GM19043 (cell line): ENCODE results near the gene DCTN5.
"Not testable (repeated sequence)": the region's sequence is repeated elsewhere in the genome, so short reads cannot be mapped to it uniquely, and the experiment has no call there.

Experiments
- ATAC-seq: cut with Tn5 transposase; IDR thresholded peaks from one replicate; pipeline ENCODE4 v1.9.1; 2021; ENCODE audit warnings: low read depth; ENCODE audit not compliant: unreplicated experiment

DCTN5 gene

DNA sequence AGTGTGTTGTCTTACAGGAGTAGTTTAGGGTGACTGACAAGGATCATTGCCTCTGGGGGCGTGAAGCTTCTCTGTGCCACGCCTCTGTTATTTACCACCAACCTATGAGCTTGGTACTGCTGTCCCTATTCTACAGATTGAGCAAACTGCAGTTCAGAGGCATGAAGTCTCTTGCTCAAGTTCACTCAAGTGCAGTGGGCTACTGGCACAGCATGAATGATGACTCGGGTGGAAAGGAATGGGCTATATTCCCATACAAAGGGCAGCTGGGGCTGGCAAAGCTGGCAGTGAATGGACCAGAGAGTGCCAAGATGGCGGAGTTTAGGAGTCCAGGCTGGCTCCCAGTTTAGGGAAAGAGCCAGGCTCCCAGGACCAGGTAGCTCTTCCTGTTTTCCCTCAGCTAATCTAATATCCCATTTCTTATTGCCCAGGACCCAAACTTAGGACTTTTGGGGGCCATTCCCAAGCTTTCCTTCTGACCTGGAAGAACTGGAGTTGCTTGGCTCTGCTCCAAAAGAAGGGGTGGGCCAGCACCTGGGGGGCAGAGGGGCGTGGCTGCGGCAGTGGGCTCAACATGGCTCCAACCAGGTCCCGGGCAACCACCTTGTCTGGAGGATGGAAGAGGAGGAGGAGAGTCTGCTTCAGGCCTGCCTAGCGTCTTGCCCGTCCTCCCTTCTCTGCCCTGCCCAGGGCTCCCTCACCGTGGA lies 50.4 kb downstream of the DCTN5 start:
- ATAC-seq: no peak

- ATAC-seq: no peak
Measured at GRCh38 chr16:23692190-23692837, 51.0 kb downstream of the DCTN5 start.

DNA sequence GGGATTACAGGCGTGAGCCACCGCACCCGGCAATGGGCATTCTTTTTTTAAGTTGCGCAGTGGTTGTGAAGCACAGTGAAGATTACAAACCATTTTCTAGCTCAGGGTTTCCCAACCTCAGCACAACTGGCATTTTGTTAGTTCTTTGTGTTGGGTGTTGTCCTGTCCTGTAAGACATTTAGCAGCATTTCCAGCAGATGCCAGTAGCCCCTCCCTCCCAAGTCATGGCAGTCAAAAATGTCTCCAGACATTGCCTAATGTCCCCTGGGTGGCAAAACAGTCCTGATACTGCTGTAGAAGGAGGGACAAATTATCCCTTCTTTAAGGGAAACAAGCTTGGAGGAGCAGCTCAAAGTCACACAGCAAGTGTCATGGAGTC lies 53.0 kb downstream of the DCTN5 start:
- no peak for ATAC-seq

GRCh38 chr16:23694644-23695373 lies 53.5 kb downstream of the DCTN5 start:
- no peak for ATAC-seq

DNA sequence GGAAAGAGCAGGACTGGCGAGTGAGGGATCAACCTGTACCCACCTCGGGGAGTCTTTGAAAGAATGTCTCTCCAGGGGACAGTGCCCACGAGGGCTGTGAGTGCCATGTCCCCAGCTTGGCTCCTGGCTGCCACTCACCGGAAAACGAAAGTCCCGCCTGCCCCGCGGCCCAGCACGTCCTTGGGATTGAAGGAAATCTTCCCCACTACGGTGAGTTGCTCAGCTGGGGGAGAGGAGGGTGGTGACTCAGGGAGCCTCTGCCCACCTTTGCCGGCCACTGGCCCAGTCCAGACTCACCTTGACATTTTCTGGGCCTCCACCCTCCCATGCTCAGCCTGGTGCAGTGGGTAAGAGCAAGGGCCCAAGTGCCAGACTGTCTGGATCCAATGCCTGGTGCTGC lies 54.5 kb downstream of the DCTN5 start:
- ATAC-seq: no peak

DNA sequence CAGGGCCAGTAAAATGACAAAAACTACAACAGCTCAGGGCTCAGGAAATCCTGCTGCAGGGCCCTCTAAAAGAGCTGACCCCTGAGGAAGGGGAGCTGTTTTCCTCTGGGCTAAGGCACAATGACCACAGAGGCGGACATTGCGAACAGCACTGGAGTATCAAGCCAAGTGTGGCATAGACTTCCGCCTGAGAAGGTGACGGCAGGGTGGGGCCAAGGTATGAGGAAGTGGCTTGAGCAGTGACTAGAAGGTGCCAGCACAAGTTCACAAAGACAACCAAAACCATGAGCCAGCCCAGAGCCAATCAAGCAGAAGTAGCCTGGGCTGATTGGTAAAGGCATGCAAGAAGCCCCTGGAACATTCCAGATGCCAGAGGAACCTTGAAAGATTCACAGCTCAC lies 57.8 kb downstream of the DCTN5 start:
- ATAC-seq: no peak

- ATAC-seq: no peak
Measured at GRCh38 chr16:23700093-23700492, 58.8 kb downstream of the DCTN5 start.

DNA sequence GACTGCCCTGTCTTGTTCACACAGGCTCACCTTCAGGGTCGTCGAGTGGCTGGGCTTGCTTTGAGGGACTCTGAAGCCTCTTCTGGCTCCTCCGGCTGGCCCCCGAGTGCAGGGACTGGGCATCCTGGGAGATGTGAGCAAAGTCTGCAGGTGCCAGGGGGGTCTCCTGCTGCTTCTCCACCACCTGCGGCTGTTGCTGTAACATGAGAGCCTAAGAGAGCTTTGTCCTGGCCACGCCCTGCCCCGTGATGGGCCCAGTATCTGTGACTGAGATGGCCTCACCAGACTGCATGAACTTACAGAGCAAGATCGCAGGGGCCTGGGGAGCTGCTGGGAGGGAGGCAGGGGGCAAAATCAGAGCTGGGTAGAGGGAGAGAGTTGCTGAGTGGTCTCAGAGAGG lies 59.2 kb downstream of the DCTN5 start:
- ATAC-seq: no peak

- no peak for ATAC-seq
Measured at GRCh38 chr16:23701045-23701444, 59.8 kb downstream of the DCTN5 start.

DNA sequence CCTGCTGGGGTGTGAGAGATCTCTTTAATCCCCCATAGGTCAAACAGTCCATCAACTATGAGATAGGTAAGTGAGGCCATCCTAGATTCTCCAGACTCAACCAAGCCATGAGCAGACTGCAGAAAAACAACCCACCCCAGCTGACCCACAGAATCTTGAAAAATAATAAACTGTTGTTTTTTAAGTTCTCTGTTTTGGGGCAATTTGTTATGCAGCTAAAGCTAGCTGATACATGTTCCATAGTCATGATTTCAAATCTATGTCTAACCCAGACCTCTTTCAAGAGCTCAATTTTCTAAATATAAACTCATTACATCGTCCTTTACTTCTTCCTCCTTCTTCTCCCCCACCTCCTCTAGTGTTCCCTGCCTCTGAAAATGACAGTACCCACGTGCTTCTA lies 61.7 kb downstream of the DCTN5 start:
- no peak for ATAC-seq

DNA sequence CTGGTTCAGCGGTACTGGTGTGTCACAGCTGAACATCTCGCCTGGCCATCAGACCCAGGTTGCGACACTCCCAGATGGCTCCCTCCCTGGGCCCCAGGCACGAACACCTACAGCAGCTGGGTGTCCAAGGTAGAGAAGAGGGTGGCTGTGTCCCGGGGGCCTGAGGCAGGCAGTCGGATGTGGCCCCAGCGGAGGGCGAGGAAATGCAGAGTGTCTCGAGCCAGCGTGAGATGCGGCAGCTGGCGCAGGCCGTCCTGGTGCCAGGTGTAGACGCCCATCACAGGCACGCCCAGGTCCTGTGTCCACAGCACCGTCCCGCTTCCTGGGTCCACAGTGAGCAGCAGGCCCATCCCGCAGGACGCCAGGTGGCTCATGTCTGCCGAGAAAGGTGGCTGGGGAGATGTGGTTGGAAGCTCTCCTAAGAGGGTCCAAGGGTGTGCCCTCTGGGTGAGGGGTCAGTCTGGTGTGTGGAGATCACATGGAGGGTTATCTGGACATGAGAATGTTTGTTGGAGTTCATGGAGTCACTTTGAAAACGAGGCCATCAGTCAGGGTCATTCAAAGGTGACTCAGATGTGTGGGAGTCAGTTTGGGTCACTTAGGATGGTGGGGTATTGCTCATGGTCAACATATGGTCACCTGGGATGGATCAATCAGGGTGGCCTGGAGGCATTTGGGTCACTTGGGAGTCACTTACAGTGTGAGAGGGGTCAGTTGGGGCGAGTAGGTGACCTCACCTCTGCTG lies 63.7 kb downstream of the DCTN5 start:
- no peak for ATAC-seq

GRCh38 chr16:23705517-23705902 lies 64.2 kb downstream of the DCTN5 start:
- no peak for ATAC-seq

DNA sequence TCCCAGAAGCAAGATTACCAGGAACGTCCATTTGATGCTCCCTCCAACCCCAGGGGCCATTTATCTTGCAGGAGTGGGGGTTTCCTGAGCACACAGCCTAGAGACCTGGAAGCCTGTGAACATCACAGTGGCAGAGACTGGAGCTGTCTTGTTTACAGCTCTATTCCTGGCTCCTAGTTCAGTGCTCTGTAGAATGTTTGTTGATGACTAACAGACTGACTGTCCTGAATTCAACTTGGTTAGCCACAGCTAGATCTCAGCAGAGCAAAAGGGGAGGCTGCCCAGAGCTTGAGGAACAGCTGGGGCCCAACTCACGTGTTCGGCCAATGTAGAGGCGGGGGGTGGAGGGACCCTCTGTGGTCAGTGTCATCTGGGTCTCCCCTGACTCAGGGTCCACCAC lies 65.2 kb downstream of the DCTN5 start:
- no peak for ATAC-seq

GRCh38 chr16:23709536-23709935 lies 68.3 kb downstream of the DCTN5 start:
- no peak for ATAC-seq

DNA sequence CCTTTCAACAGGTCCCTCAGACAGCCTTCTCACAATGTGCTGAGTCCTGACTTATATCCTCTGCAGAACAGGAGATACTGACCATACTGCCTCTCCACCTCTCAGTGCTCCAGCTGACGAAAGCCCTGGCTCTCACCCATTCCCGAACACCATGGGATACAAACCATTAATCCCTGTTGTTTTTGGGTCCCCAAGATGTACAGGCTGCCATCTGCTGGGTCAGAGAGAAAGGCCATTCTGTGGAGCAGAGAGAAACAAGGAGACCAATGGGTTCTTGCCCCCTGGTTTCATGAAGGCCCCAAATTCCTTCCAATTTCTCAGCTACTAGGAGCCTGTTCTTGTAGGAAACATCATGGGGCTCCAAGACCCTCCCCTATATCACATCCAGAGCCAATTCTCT lies 68.7 kb downstream of the DCTN5 start:
- no peak for ATAC-seq

DNA sequence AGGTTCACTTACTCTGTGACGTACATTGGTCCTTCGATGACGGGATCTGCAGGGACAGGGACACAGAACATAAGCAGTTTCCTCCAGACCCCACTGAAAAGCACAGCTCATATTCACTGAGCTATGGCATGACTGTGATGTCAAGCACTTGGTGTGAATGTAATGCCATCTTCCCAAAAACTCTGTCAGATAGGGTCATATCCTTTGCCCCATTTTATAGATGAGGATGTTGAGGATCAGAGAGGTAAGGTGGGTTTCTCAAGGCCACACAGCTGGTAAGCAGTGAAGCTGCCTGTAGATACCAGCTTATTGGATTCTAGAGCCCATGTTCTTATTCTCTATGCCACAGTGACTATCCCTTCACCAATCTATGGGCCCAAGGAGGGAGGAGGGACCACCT lies 69.2 kb downstream of the DCTN5 start:
- no peak for ATAC-seq

- no peak for ATAC-seq
Measured at GRCh38 chr16:23711785-23712184, 70.5 kb downstream of the DCTN5 start.

GRCh38 chr16:23712976-23713375 lies 71.7 kb downstream of the DCTN5 start, which contains the start of gene ERN2:
TSS of gene ERN2 (minus strand) at chr16:23713222. CDS start at chr16:23713187, 35 bp downstream.
- ATAC-seq: no peak

GRCh38 chr16:23716484-23716883 lies 75.2 kb downstream of the DCTN5 start:
- ATAC-seq: no peak

DNA sequence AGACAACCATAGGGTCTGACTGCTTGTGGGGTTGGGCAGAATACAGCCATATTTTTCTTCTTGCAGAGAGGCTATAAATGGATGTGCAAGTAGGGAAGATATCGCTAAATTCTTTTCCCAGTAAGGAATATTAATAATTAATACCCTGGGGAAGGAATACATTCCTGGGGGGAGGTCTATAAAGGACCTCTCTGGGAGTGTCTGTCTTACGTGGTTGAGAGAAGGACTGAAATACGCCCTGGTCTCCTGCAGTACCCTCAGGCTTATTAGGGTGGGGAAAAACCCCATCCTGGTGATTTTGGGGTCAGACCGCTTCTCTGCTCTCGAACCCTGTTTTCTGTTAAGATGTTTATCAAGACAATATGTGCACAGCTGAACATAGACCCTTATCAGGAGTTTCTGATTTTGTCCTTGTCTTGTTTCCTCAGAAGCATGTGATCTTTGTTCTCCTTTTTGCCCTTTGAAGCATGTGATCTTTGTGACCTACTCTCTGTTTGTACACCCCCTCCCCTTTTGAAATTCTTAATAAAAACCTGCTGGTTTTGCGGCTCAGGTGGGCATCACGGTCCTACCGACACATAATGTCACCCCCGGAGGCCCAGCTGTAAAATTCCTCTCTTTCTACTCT lies 81.5 kb downstream of the DCTN5 start:
- not testable (repeated sequence) for ATAC-seq
